PC-9 (cell line): ENCODE results near the gene CAMK2B. TPM values are rescaled to one million over a fixed set of nuclear protein-coding genes. Genes with fewer than 3 reads are reported as not detected.

Experiments
- BruUV-seq: library from RNA; stranded (reverse); fragments of 400-500 nt; replicated peaks from 2 replicates; lab custom pipeline; 2021; lab: Mats Ljungman, UMichigan
- CTCF ChIA-PET: fragments of 300-600 bp; sonication (Branson Sonifier 250); formaldehyde crosslinking; loops from one replicate; lab custom pipeline; 2022; ENCODE audit warnings: antibody characterized with exemption; lab: Charles Lee
- POLR2A ChIA-PET: fragments of 300-600 bp; sonication (Branson Sonifier 250); formaldehyde crosslinking; loops from one replicate; lab custom pipeline; 2022; ENCODE audit warnings: antibody characterized with exemption; ENCODE audit not compliant: unreplicated experiment; lab: Charles Lee
- DNase-seq, 2 experiments: peaks; one replicate each; pipeline versions ENCODE4 v3.0.0 to v3.0.0-alpha.2; 2015 to 2022; ENCODE audit warnings: mixed read lengths in 1 of 2
- H2AFZ ChIP-seq: fragments of 200-600 bp; sonication (generic); 2 replicates; pipeline ENCODE4 v1.8.1; 2017; ENCODE audit warnings: antibody characterized with exemption
- H3F3A ChIP-seq: fragments of 200-600 bp; sonication (generic); 2 replicates; pipeline ENCODE4 v1.8.1; 2017; ENCODE audit warnings: antibody characterized with exemption, mild to moderate bottlenecking, low read depth; ENCODE audit not compliant: insufficient read depth
- H3K27ac ChIP-seq: fragments of 200-600 bp; sonication (generic); 2 replicates; pipeline ENCODE4 v1.6.1; 2016; ENCODE audit warnings: mixed run types
- H3K27me3 ChIP-seq: fragments of 200-600 bp; sonication (generic); 2 replicates; pipeline ENCODE4 v1.6.1; 2016; ENCODE audit warnings: low read depth, mixed run types; ENCODE audit not compliant: insufficient read depth
- H3K36me3 ChIP-seq: fragments of 200-600 bp; sonication (generic); 2 replicates; pipeline ENCODE4 v1.6.1; 2016; ENCODE audit warnings: low read depth, mixed run types
- H3K4me1 ChIP-seq: fragments of 200-600 bp; sonication (generic); replicated peaks from 2 replicates; pipeline ENCODE4 v1.6.1; 2016; ENCODE audit warnings: mixed run types; ENCODE audit not compliant: insufficient read depth
- H3K4me2 ChIP-seq: fragments of 200-600 bp; sonication (generic); 2 replicates; pipeline ENCODE4 v1.6.1; 2017; ENCODE audit warnings: mixed run types
- H3K4me3 ChIP-seq: fragments of 200-600 bp; sonication (generic); 2 replicates; pipeline ENCODE4 v1.6.1; 2016; ENCODE audit warnings: mixed run types
- H3K79me2 ChIP-seq: fragments of 200-600 bp; sonication (generic); 2 replicates; pipeline ENCODE4 v1.6.1; 2017; ENCODE audit warnings: low read depth, mixed run types
- H3K9me2 ChIP-seq: fragments of 200-600 bp; sonication (generic); 2 replicates; pipeline ENCODE4 v1.8.1; 2017; ENCODE audit warnings: mild to moderate bottlenecking; ENCODE audit not compliant: insufficient read depth
- H3K9me3 ChIP-seq: fragments of 200-600 bp; sonication (generic); 2 replicates; pipeline ENCODE4 v1.8.1; 2016; ENCODE audit warnings: low read depth; ENCODE audit not compliant: insufficient read depth
- H4K20me1 ChIP-seq: fragments of 200-600 bp; sonication (generic); 2 replicates; pipeline ENCODE4 v1.8.1; 2017; ENCODE audit not compliant: insufficient read depth
- EZH2 ChIP-seq: fragments of 200-600 bp; sonication (generic); IDR thresholded peaks from 2 replicates; pipeline ENCODE4 v1.8.0; 2017; ENCODE audit warnings: antibody characterized with exemption, low read depth
- intact Hi-C: fragments of 100-400 bp; cut with micrococcal nuclease; formaldehyde crosslinking; loops from one replicate; pipeline ENCODE4 v1.10.0; 2022; ENCODE audit not compliant: unreplicated experiment
- total RNA-seq: library from RNA; stranded (reverse); gene quantifications from 2 replicates; pipeline ENCODE4 v1.2.3, GENCODE V29; 2021
- TF ChIP-seq, protein P1 (sequence below): fragments of 200-600 bp; sonication (generic); conservative IDR thresholded peaks from 2 replicates; pipeline ENCODE4 v1.6.1; 2017; ENCODE audit warnings: mixed run types, antibody characterized with exemption, mild to moderate bottlenecking, moderate library complexity

Gene CAMK2B
- total RNA-seq, 1 experiment from 2014 or later, result 0.15 TPM

DNA sequence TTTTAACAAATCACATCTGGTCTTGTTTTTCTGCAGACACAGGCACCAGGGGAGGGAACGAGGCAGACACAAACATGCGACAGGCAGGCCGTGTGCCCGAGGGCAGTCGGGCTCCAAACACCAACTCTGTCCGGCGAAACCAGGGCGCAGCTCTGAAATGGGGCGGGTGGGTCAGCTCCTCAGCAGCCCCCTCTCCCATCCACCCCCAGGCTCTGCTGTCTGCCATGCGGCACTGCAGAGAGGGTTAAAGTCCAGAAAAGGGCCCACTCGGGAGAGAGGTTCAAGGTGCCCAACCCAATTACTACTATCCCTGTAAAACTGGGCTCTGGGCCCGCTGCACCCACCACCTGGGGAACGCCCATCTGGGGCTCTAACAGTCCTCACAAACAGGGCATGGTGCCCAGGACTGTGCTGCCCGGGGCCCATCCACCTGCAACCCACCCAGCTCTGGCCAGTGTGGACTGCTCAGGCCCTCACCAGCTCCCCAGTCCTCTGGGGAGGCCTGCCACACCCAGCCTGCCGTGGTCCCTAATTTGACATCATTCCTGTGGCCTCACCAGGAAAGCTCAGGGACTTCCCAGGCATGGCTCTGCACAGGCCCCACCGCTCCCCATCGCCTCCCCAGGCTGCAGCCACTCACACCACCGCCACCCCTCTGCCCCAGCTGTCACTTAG lies 105.9 kb downstream of the CAMK2B start:
- Histone ChIP-seq H3K4me1 (no peaks in the 10 kb centered on the region), H3K27ac (no peak overlapping the region), H4K20me1 (no peaks in the 10 kb centered on the region), H3K27me3 (peaks cover 27% of the 10 kb centered on the region), H3K9me2 (no peaks in the 10 kb centered on the region), H3K4me2 (no peak overlapping the region), H3K9me3 (no peaks in the 10 kb centered on the region), H3F3A (0 out of 2 replicates have a peak, but pooled peaks cover 6% of the 10 kb centered on the region), H3K4me3 (no peak overlapping the region), H3K36me3 (no peaks in the 10 kb centered on the region), H3K79me2 (no peaks in the 10 kb centered on the region), H2AFZ (no peak overlapping the region)
- DNase-seq, result no peak
- ChIA-PET POLR2A (no interaction called here), CTCF (no interaction called here)
- TF ChIP-seq, protein P1, sequence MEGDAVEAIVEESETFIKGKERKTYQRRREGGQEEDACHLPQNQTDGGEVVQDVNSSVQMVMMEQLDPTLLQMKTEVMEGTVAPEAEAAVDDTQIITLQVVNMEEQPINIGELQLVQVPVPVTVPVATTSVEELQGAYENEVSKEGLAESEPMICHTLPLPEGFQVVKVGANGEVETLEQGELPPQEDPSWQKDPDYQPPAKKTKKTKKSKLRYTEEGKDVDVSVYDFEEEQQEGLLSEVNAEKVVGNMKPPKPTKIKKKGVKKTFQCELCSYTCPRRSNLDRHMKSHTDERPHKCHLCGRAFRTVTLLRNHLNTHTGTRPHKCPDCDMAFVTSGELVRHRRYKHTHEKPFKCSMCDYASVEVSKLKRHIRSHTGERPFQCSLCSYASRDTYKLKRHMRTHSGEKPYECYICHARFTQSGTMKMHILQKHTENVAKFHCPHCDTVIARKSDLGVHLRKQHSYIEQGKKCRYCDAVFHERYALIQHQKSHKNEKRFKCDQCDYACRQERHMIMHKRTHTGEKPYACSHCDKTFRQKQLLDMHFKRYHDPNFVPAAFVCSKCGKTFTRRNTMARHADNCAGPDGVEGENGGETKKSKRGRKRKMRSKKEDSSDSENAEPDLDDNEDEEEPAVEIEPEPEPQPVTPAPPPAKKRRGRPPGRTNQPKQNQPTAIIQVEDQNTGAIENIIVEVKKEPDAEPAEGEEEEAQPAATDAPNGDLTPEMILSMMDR, result no peak
- TF ChIP-seq EZH2, result no peak
- intact Hi-C loops, result no loop called here
- no TSS peak for BruUV-seq

DNA sequence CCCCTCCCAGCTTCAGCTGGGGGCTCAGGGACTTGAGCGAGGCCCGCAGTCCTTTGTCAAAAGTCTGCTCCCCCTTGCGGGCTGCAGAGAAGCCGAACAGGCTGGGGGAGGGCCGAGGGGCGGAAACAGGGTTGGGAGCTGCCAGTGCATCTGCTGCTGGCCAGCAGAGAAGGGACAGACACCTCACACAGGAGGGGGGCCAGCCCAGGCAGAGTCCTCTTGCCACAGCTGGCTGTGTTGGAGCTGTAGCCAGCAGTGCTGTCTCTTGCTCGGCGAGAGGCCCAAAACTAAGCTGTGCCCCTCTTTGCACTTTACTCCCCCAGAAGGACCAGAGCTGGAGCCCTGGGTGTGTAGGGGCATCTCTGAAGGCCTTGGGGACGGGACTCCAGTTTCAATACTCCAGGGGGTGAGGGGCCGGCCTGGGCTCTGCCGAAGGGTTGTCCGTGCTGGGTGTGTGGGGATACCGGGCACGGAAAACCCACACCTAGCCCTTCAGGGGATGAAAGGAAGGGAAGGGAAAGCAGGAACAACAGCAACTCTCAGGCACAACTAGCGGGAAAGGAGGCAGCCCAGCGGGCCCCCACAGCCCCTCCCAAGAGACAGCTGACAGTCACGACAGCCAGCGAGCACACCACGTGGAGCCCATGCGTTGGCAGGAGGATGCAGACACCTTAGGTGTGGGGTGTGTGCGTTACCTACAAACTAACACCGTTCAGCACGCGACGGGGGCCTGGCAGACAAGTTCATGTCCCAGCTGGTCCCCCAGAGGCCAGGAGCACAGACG lies 106.8 kb downstream of the CAMK2B start:
- no peaks in the 10 kb centered on the region for H3K9me3 ChIP-seq
- H2AFZ ChIP-seq, result no peak overlapping the region
- intact Hi-C loops, result no loop called here
- H3K27me3 ChIP-seq, result peaks cover 18% of the 10 kb centered on the region
- H3K27ac ChIP-seq, result no peak overlapping the region
- no peaks in the 10 kb centered on the region for H3K4me1 ChIP-seq
- no TSS peak for BruUV-seq
- no peak overlapping the region for H3K4me3 ChIP-seq
- H3K79me2 ChIP-seq, result no peaks in the 10 kb centered on the region
- ChIA-PET POLR2A (no interaction called here), CTCF (interaction anchor here (0.6 kb wide), 1 partner anchor 94 kb away, joined by 6 read pairs; no protein-coding TSS in a partner anchor)
- no peak overlapping the region for H3K4me2 ChIP-seq
- no peak for DNase-seq
- no peaks in the 10 kb centered on the region for H3K36me3 ChIP-seq
- H3K9me2 ChIP-seq, result no peaks in the 10 kb centered on the region
- no peaks in the 10 kb centered on the region for H4K20me1 ChIP-seq
- no peak for TF ChIP-seq EZH2
- TF ChIP-seq, protein P1, result no peak
- H3F3A ChIP-seq, result peaks cover 12% of the 10 kb centered on the region; the same call in 1 of the 2 replicates

DNA sequence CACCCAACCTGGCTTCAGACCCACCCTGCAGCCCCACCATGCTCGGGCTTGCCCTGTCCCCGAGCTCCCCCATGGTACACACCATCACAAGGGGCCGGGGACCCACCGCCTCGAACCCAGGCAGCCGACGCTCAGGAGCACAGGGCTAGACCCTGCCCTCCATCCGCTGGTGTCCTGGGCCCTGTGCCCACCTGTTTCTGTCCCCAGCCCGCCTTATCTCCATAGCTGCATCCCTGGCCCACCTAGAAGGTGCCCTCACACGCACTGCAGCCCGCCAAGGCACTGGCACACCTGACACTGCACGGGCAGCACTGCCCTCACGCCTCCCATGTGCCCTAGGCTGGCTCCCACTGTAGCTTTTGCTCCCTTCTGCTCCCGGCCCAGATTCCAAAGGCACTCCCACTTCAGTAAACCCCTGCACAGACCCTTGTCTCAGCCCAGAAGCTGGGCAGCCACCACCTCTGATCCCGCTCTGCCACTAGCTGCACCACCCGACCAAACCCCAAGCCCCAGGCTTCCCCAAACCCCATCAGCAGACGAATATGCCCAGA lies 107.5 kb downstream of the CAMK2B start:
- POLR2A ChIA-PET, result no interaction called here
- H3K4me1 ChIP-seq, result no peaks in the 10 kb centered on the region
- BruUV-seq, result no TSS peak
- H3K36me3 ChIP-seq, result no peaks in the 10 kb centered on the region
- no peaks in the 10 kb centered on the region for H4K20me1 ChIP-seq
- no peaks in the 10 kb centered on the region for H3K9me3 ChIP-seq
- H3F3A ChIP-seq, result peaks cover 13% of the 10 kb centered on the region; the same call in 1 of the 2 replicates
- intact Hi-C loops, result no loop called here
- no peak for DNase-seq
- no peaks in the 10 kb centered on the region for H3K79me2 ChIP-seq
- H3K4me3 ChIP-seq, result no peak overlapping the region
- no peak overlapping the region for H2AFZ ChIP-seq
- no peak overlapping the region for H3K4me2 ChIP-seq
- TF ChIP-seq EZH2, result no peak
- TF ChIP-seq, protein P1, result no peak
- 0 out of 2 replicates have a peak, but pooled peaks cover 12% of the 10 kb centered on the region for H3K27me3 ChIP-seq
- H3K27ac ChIP-seq, result no peak overlapping the region
- CTCF ChIA-PET, result interaction anchor here (0.6 kb wide), 2 partner anchors 68 to 94 kb away, joined by 3 to 6 read pairs; no protein-coding TSS in a partner anchor
- no peaks in the 10 kb centered on the region for H3K9me2 ChIP-seq
